HCT116 (cell line): ENCODE data around the gene COMMD10.

ENCODE experiments used
- ATF3 ChIP-seq: IDR thresholded peaks from 2 replicates; pipeline ENCODE4 v1.6.1; 2012
- CTCF ChIP-seq, 3 experiments: fragments of 200-600 bp in 1 of 3; sonication (generic) in 1 of 3; IDR thresholded peaks in 2 of 3; conservative IDR thresholded peaks in 1 of 3; 2 replicates each; pipeline ENCODE4 v1.5.1; 2012 to 2017; ENCODE audit warnings: low read depth in 2 of 3, low read length in 2 of 3, antibody characterized with exemption in 1 of 3, borderline replicate concordance in 1 of 3, control low read depth in 1 of 3, mild to moderate bottlenecking in 1 of 3, mixed read lengths in 1 of 3, mixed run types in 1 of 3, moderate library complexity in 1 of 3; ENCODE audit not compliant: insufficient read depth in 1 of 3
- EZH2 ChIP-seq: fragments of 200-600 bp; sonication (generic); IDR thresholded peaks from 2 replicates; pipeline ENCODE4 v1.6.1; 2017; ENCODE audit warnings: antibody characterized with exemption, mixed run types
- FOSL1 ChIP-seq: IDR thresholded peaks from 2 replicates; pipeline ENCODE4 v1.6.1; 2012; ENCODE audit warnings: low read depth
- POLR2A ChIP-seq: IDR thresholded peaks from 2 replicates; pipeline ENCODE4 v1.7.0; 2011; ENCODE audit warnings: borderline replicate concordance; ENCODE audit not compliant: insufficient read depth, insufficient read length; ENCODE audit errors: extremely low read depth
- POLR2AphosphoS5 ChIP-seq: IDR thresholded peaks from 2 replicates; pipeline ENCODE4 v1.6.1; 2011; ENCODE audit warnings: mild to moderate bottlenecking, low read depth, low read length, moderate library complexity
- RAD21 ChIP-seq: IDR thresholded peaks from 2 replicates; pipeline ENCODE4 v1.6.1; 2012; ENCODE audit warnings: low read depth, mild to moderate bottlenecking
- REST ChIP-seq: IDR thresholded peaks from 2 replicates; pipeline ENCODE4 v1.6.1; 2012; ENCODE audit warnings: low read depth
- YY1 ChIP-seq: IDR thresholded peaks from 2 replicates; pipeline ENCODE4 v1.6.1; 2011; ENCODE audit warnings: low read length, low read depth, moderate library complexity, mild to moderate bottlenecking; ENCODE audit not compliant: insufficient replicate concordance; ENCODE audit errors: extremely low read depth

GRCh38 chr5:116340799-116341198 lies 256.0 kb downstream of the COMMD10 start:
- TF ChIP-seq FOSL1 (no peak), CTCF (IDR thresholded peaks at IDR 0.05 in 2 of 3, conservative IDR thresholded peaks at IDR 0.05 in 1 of 3; ENCODE audit: borderline replicate concordance in 1 of 3, insufficient read depth in 1 of 3, low read depth in 2 of 3, low read length in 2 of 3) (no peak), POLR2AphosphoS5 (no peak), RAD21 (no peak), EZH2 (no peak), YY1 (no peak), ATF3 (no peak), POLR2A (no peak), REST (no peak)
